GM12878 (cell line): ENCODE results near the gene QSOX2. TPM values are rescaled to one million over a fixed set of nuclear protein-coding genes. Genes with fewer than 3 reads are reported as not detected.
A peak's percentile ranks its signal among the peaks of the same experiment; 100 is the strongest.

Source experiments
- ATAC-seq: fragments of 200-7000 bp; cut with Tn5 transposase; 3 replicates; pipeline ENCODE4 v1.9.1; 2020; ENCODE audit warnings: mild to moderate bottlenecking, moderate library complexity
- BruUV-seq: library from RNA; stranded (reverse); fragments of 400-500 nt; replicated peaks from 2 replicates; lab custom pipeline; 2021; lab: Mats Ljungman, UMichigan
- CTCF ChIA-PET: fragments of 300-600 bp; sonication (Branson Sonifier 250); formaldehyde crosslinking; extraction: SDS; loops from one replicate; lab custom pipeline; 2021; ENCODE audit warnings: inconsistent platforms; lab: Yijun Ruan, JAX
- POLR2A ChIA-PET: fragments of 350-600 bp; formaldehyde crosslinking; extraction: SDS; loops from one replicate; lab custom pipeline; 2021; ENCODE audit warnings: inconsistent platforms; lab: Charles Lee
- RAD21 ChIA-PET: fragments of 300-600 bp; sonication (Branson Sonifier 250); formaldehyde crosslinking; loops from one replicate; lab custom pipeline; 2023; ENCODE audit warnings: antibody characterized with exemption; ENCODE audit not compliant: unreplicated experiment; lab: Charles Lee
- SMC1A ChIA-PET: fragments of 300-600 bp; sonication (Branson Sonifier 250); formaldehyde crosslinking; loops from one replicate; lab custom pipeline; 2023; ENCODE audit not compliant: unreplicated experiment, uncharacterized antibody; lab: Charles Lee
- DNase-seq: peaks from one replicate; pipeline ENCODE4 v3.0.0-alpha.2; 2011; ENCODE audit warnings: low read depth, low spot score
- FAIRE-seq: peaks from 3 replicates; lab custom pipeline; 2011; peaks lifted over from hg19 to GRCh38; lab: Jason Lieb, UNC
- H2AFZ ChIP-seq: 2 replicates; pipeline ENCODE4 v1.6.0; 2011; ENCODE audit warnings: low read depth, low read length, control low read depth; ENCODE audit not compliant: control insufficient read depth
- H3K27ac ChIP-seq: 2 replicates; pipeline ENCODE4 v1.5.1; 2011; ENCODE audit warnings: control low read depth; ENCODE audit not compliant: control insufficient read depth, insufficient read depth
- H3K27me3 ChIP-seq, 2 experiments: replicated peaks in 1 of 2; 2 replicates each; pipeline versions ENCODE4 v1.6.0 to v1.6.1; 2011; ENCODE audit warnings: low read length in 1 of 2; ENCODE audit not compliant: control insufficient read depth in 2 of 2, insufficient read depth in 2 of 2
- H3K36me3 ChIP-seq, 2 experiments: 2 replicates each; pipeline ENCODE4 v1.5.1; 2011; ENCODE audit warnings: low read length in 1 of 2; ENCODE audit not compliant: control insufficient read depth in 2 of 2, insufficient read depth in 2 of 2
- H3K4me1 ChIP-seq: 2 replicates; pipeline ENCODE4 v1.6.1; 2011; ENCODE audit warnings: mild to moderate bottlenecking, low read length, moderate library complexity, mixed read lengths; ENCODE audit not compliant: control insufficient read depth, insufficient read depth
- H3K4me2 ChIP-seq: 2 replicates; pipeline ENCODE4 v1.6.0; 2011; ENCODE audit warnings: control low read depth; ENCODE audit not compliant: control insufficient read depth, insufficient read depth
- H3K4me3 ChIP-seq: fragments of 200-600 bp; sonication (generic); 2 replicates; pipeline ENCODE4 v1.5.1; 2016
- H3K79me2 ChIP-seq: 2 replicates; pipeline ENCODE4 v1.6.0; 2011; ENCODE audit warnings: low read length; ENCODE audit not compliant: control insufficient read depth, insufficient read depth
- H3K9ac ChIP-seq: 2 replicates; pipeline ENCODE4 v1.8.0; 2011; ENCODE audit warnings: low read length, control low read depth, mixed read lengths; ENCODE audit not compliant: control insufficient read depth, insufficient read depth
- H3K9me3 ChIP-seq: replicated peaks from 3 replicates; pipeline ENCODE4 v1.5.1; 2011; ENCODE audit warnings: mild to moderate bottlenecking, low read length; ENCODE audit not compliant: control insufficient read depth, insufficient read depth
- H4K20me1 ChIP-seq: 2 replicates; pipeline ENCODE4 v1.6.0; 2011; ENCODE audit not compliant: control insufficient read depth, insufficient read depth
- SIX5 ChIP-seq: IDR thresholded peaks from 2 replicates; pipeline ENCODE4 v1.6.1; 2011; ENCODE audit warnings: mild to moderate bottlenecking, low read depth, low read length, moderate library complexity; ENCODE audit not compliant: severe bottlenecking
- TCF12 ChIP-seq: IDR thresholded peaks from 2 replicates; pipeline ENCODE4 v1.6.1; 2011; ENCODE audit warnings: low read depth, mild to moderate bottlenecking, low read length
- WGBS: methylation state at CpG from one replicate; pipeline ENCODE4 v1.1.6; 2016; ENCODE audit warnings: low lambda C conversion rate; ENCODE audit not compliant: insufficient replicate concordance, insufficient coverage; ENCODE audit errors: missing lambda C conversion rate; 5-methylcytosine and 5-hydroxymethylcytosine counted together
- in situ Hi-C: fragments of 300-500 bp; cut with MboI; formaldehyde crosslinking; loops from 9 replicates; pipeline ENCODE4 v1.14.3; 2018; ENCODE audit warnings: mixed read lengths
- intact Hi-C: fragments of 100-400 bp; cut with micrococcal nuclease; formaldehyde crosslinking; loops from one replicate; pipeline ENCODE4 v1.14.2; 2022; ENCODE audit not compliant: unreplicated experiment
- polyA plus RNA-seq, 11 experiments: library from polyadenylated mRNA; depleted of rRNA in 4 of 11; unstranded in 6 of 11; stranded (reverse) in 5 of 11; fragments of >200 nt; fragmentation: Nextera tagmentation in 4 of 11; fragmentation: Illumina TruSeq in 1 of 11; extraction: Ambion mirVana in 4 of 11; extraction: Trizol in 1 of 11; gene quantifications; 1 replicate in 1 of 11; 2 replicates in 10 of 11; pipeline versions ENCODE4 v1.2.1 to v1.2.3, GENCODE V29; 2011 to 2016; ENCODE audit warnings: inconsistent platforms in 2 of 11, missing spikeins in 2 of 11, low read depth in 1 of 11
- total RNA-seq, 4 experiments: library from RNA; depleted of rRNA in 3 of 4; stranded (reverse); fragments of >200 nt in 3 of 4; fragmentation: Illumina TruSeq in 1 of 4; extraction: Trizol in 1 of 4; gene quantifications; 2 replicates each; pipeline versions ENCODE4 v1.2.1 to v1.2.3, GENCODE V29; 2013 to 2021
- TF ChIP-seq, protein P1 (sequence below): IDR thresholded peaks from 2 replicates; pipeline ENCODE4 v1.6.1; 2012; ENCODE audit warnings: mild to moderate bottlenecking, low read depth, low read length
- TF ChIP-seq, protein P2 (sequence below): IDR thresholded peaks from 2 replicates; pipeline ENCODE4 v1.6.1; 2011; ENCODE audit warnings: low read depth, low read length, improper control_type of control experiment, borderline replicate concordance
- TF ChIP-seq, protein P3 (sequence below): IDR thresholded peaks from 2 replicates; pipeline ENCODE4 v1.6.1; 2011; ENCODE audit warnings: mild to moderate bottlenecking, low read depth, low read length, moderate library complexity; ENCODE audit not compliant: insufficient replicate concordance
- TF ChIP-seq, protein P4 (sequence below): fragments of 450-650 bp; IDR thresholded peaks from 2 replicates; pipeline ENCODE4 v1.6.1; 2017; ENCODE audit warnings: antibody characterized with exemption, mild to moderate bottlenecking, moderate library complexity

QSOX2 gene
- total and polyA plus RNA-seq, 10 of the 15 experiments (the other 5 are each of a cell fraction or from before 2014, with no cell fraction given): 0.34 to 16.1 (median 8.2) TPM

DNA sequence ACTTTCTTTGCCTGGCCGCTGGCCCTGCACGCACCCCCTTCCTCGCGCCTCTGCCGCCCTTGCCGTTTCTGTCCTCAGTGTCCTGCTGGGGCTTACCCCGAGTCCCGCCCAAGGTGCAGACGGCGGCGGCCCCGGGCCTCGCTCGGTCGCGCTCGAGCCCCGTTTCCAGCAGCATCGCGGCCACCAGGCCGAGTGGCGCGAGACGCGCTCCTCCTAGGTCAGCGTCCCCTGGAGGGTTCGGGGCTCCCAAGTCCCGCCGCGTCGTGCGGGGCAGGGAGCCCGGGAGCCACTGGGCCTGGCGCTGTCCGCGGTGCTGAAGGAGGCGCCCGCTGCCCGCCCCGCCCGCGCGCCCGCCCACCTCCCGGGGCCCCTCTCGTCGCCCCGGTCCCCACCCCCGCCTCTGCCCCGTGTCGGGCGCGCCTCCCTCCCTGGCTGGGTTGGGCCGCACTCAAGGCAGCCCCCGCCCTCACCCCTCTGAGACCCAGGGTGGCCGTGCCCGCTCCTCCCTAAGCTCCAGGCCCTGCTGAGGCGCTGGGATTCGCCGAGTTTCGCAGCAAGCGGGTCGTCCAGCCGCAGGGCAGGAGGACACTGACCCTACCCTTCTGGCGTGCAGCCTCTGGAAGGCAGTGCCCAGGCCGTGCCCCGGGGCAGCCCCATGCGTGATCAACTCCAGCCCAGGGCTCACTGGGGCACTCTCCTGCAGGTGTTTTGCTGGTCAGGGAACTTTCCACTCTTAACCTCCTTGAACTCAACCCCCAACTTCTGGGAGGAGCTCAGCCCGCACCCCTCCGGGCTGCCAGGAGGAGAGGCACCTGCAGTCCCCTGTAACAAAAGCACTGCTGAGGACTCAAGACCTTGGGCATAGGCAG lies 40.5 kb downstream of the QSOX2 start, which contains the start of gene LHX3:
TSS of gene LHX3 (minus strand) at position 291 of the 869 bp plus-strand sequence. CDS start at position 175, 116 bp downstream.
- no peak within 1 kb of the TSS for H3K9ac ChIP-seq
- peaks cover 4% of the 10 kb centered on the region; the same call in 1 of the 2 replicates for H4K20me1 ChIP-seq
- ATAC-seq (peak; percentile 48), FAIRE-seq (no peak)
- TF ChIP-seq TCF12 (no peak), SIX5 (no peak)
- TF ChIP-seq, protein P1, sequence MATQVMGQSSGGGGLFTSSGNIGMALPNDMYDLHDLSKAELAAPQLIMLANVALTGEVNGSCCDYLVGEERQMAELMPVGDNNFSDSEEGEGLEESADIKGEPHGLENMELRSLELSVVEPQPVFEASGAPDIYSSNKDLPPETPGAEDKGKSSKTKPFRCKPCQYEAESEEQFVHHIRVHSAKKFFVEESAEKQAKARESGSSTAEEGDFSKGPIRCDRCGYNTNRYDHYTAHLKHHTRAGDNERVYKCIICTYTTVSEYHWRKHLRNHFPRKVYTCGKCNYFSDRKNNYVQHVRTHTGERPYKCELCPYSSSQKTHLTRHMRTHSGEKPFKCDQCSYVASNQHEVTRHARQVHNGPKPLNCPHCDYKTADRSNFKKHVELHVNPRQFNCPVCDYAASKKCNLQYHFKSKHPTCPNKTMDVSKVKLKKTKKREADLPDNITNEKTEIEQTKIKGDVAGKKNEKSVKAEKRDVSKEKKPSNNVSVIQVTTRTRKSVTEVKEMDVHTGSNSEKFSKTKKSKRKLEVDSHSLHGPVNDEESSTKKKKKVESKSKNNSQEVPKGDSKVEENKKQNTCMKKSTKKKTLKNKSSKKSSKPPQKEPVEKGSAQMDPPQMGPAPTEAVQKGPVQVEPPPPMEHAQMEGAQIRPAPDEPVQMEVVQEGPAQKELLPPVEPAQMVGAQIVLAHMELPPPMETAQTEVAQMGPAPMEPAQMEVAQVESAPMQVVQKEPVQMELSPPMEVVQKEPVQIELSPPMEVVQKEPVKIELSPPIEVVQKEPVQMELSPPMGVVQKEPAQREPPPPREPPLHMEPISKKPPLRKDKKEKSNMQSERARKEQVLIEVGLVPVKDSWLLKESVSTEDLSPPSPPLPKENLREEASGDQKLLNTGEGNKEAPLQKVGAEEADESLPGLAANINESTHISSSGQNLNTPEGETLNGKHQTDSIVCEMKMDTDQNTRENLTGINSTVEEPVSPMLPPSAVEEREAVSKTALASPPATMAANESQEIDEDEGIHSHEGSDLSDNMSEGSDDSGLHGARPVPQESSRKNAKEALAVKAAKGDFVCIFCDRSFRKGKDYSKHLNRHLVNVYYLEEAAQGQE: peak; percentile 79
- TF ChIP-seq, protein P2, sequence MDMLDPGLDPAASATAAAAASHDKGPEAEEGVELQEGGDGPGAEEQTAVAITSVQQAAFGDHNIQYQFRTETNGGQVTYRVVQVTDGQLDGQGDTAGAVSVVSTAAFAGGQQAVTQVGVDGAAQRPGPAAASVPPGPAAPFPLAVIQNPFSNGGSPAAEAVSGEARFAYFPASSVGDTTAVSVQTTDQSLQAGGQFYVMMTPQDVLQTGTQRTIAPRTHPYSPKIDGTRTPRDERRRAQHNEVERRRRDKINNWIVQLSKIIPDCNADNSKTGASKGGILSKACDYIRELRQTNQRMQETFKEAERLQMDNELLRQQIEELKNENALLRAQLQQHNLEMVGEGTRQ: no peak
- TF ChIP-seq, protein P3, sequence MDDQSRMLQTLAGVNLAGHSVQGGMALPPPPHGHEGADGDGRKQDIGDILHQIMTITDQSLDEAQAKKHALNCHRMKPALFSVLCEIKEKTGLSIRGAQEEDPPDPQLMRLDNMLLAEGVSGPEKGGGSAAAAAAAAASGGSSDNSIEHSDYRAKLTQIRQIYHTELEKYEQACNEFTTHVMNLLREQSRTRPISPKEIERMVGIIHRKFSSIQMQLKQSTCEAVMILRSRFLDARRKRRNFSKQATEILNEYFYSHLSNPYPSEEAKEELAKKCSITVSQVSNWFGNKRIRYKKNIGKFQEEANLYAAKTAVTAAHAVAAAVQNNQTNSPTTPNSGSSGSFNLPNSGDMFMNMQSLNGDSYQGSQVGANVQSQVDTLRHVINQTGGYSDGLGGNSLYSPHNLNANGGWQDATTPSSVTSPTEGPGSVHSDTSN: no peak
- TF ChIP-seq, protein P4, sequence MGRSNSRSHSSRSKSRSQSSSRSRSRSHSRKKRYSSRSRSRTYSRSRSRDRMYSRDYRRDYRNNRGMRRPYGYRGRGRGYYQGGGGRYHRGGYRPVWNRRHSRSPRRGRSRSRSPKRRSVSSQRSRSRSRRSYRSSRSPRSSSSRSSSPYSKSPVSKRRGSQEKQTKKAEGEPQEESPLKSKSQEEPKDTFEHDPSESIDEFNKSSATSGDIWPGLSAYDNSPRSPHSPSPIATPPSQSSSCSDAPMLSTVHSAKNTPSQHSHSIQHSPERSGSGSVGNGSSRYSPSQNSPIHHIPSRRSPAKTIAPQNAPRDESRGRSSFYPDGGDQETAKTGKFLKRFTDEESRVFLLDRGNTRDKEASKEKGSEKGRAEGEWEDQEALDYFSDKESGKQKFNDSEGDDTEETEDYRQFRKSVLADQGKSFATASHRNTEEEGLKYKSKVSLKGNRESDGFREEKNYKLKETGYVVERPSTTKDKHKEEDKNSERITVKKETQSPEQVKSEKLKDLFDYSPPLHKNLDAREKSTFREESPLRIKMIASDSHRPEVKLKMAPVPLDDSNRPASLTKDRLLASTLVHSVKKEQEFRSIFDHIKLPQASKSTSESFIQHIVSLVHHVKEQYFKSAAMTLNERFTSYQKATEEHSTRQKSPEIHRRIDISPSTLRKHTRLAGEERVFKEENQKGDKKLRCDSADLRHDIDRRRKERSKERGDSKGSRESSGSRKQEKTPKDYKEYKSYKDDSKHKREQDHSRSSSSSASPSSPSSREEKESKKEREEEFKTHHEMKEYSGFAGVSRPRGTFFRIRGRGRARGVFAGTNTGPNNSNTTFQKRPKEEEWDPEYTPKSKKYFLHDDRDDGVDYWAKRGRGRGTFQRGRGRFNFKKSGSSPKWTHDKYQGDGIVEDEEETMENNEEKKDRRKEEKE: no peak
- TF ChIP-seq, all 136 proteins: peak for 1
- ChIA-PET RAD21 (no interaction called here), POLR2A (no interaction called here), SMC1A (no interaction called here), CTCF (interaction anchor here (1.7 kb wide), 1 partner anchor 38 kb away, joined by 4 read pairs; no protein-coding TSS in a partner anchor)
- no peaks in the 10 kb centered on the region for H3K9me3 ChIP-seq
- H3K27me3 ChIP-seq: peaks cover 5 to 6% of the 10 kb centered on the region in 2 experiments; a peak in 3 of 4 replicates
- in situ Hi-C loops (no loop called here), intact Hi-C loops (no loop called here)
- H3K79me2 ChIP-seq: no peaks in the 10 kb centered on the region
- H3K4me1 ChIP-seq: no peaks in the 10 kb centered on the region
- no TSS peak for BruUV-seq
- peaks cover 0 to 3% of the 10 kb centered on the region in 2 experiments; a peak in 3 of 4 replicates for H3K36me3 ChIP-seq
- H2AFZ ChIP-seq: no peak within 1 kb of the TSS
- WGBS: 42% methylated on average over 40 of the region's 70 CpGs
- H3K4me2 ChIP-seq: no peak within 1 kb of the TSS
- H3K4me3 ChIP-seq: no peak within 1 kb of the TSS
- no peak within 1 kb of the TSS for H3K27ac ChIP-seq
- DNase-seq: no peak
